Coronary artery (tissue), 2 donors: ENCODE results near the gene DHCR24.

Experiments used
- DNase-seq: peaks from one replicate; pipeline ENCODE4 v3.0.0-alpha.2; 2017; ENCODE audit warnings: low spot score
- H3K27ac ChIP-seq, 2 donors: fragments of 200-600 bp; sonication (generic); one replicate each; pipeline ENCODE4 v1.5.1; 2016 to 2019
- H3K4me3 ChIP-seq: fragments of 200-600 bp; sonication (generic); 2 replicates; pipeline ENCODE4 v1.5.1; 2016; ENCODE audit warnings: mild to moderate bottlenecking, moderate library complexity
- CTCF ChIP-seq: fragments of 200-600 bp; sonication (generic); IDR thresholded peaks from one replicate; pipeline ENCODE4 v1.5.1; 2019; ENCODE audit warnings: antibody characterized with exemption

Gene DHCR24

GRCh38 chr1:54869173-54869851 is 17.7 kb downstream of the DHCR24 start:
- no peak for TF ChIP-seq CTCF
- no peak overlapping the region for H3K4me3 ChIP-seq
- no peak for DNase-seq
- no peak overlapping the region for H3K27ac ChIP-seq

GRCh38 chr1:54867717-54868057 is 19.3 kb downstream of the DHCR24 start:
- DNase-seq, result no peak
- H3K27ac ChIP-seq, result no peak overlapping the region
- no peak for TF ChIP-seq CTCF

GRCh38 chr1:54866801-54867716 is 19.9 kb downstream of the DHCR24 start:
- Histone ChIP-seq H3K27ac (no peak overlapping the region), H3K4me3 (no peak overlapping the region)
- no peak for DNase-seq
- TF ChIP-seq CTCF, result no peak

More at GRCh38 chr1:54867717-54868057, 19.3 kb downstream of the DHCR24 start:
- H3K4me3 ChIP-seq, result no peak overlapping the region

GRCh38 chr1:54865238-54866073 is 21.5 kb downstream of the DHCR24 start:
- no peak for DNase-seq
- no peak for TF ChIP-seq CTCF
- Histone ChIP-seq H3K27ac (no peak overlapping the region), H3K4me3 (no peak overlapping the region)

GRCh38 chr1:54864460-54865208 is 22.4 kb downstream of the DHCR24 start:
- no peak for DNase-seq
- no peak overlapping the region for H3K27ac ChIP-seq
- no peak for TF ChIP-seq CTCF
- H3K4me3 ChIP-seq, result no peak overlapping the region

DNA sequence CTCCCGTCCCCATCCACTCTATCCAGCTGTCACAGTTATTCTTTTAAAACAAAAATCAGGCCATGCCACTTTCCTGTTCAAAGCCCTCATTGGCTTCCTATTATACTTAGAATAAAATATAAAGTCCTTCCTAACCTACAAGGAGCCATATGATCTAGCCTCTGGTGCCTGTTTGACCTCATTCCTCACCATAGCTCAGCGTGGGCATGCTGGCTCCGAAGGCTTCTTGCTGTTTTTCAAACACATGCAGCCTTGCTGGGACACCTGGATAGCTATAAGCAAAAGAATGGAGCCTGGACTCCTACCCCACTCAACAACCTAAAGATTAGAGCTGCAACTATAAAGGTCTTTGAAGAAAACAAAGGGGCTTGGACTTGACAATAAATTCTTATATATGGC is 23.7 kb downstream of the DHCR24 start:
- DNase-seq, result no peak
- H3K27ac ChIP-seq, result no peak overlapping the region
- no peak for TF ChIP-seq CTCF
- H3K4me3 ChIP-seq, result no peak overlapping the region
